ENCODE data around the gene DNAJC18.

DNAJC18 gene

GRCh38 chr5:139383275-139383992 is 55.9 kb downstream of the DNAJC18 start, which contains the start of gene SLC23A1:
Gene SLC23A1 (minus strand): TSS chr5:139383297. CDS start chr5:139383253, 44 bp downstream.
- Mint-ChIP-seq H3K27me3 (no peaks in the 10 kb centered on the region), H3K27ac (ENCODE audit: low read depth) (peak within 1 kb of the TSS; percentile 92), H3K4me3 (no peak within 1 kb of the TSS), H3K36me3 (ENCODE audit: insufficient read depth) (peaks cover 8% of the 10 kb centered on the region), H3K4me1 (peaks cover 24% of the 10 kb centered on the region), H3K9me3 (no peaks in the 10 kb centered on the region)
- ATAC-seq (replicated peaks; ENCODE audit: extremely low read depth, poor library complexity, severe bottlenecking): no peak
- DNase-seq (ENCODE audit: low spot score in 2 of 2): no peak

GRCh38 chr5:139382807-139383206 is 56.5 kb downstream of the DNAJC18 start:
- Mint-ChIP-seq H3K36me3 (ENCODE audit: insufficient read depth) (peaks cover 6% of the 10 kb centered on the region), H3K27ac (ENCODE audit: low read depth) (no peak overlapping the region), H3K4me3 (no peak overlapping the region), H3K9me3 (no peaks in the 10 kb centered on the region), H3K4me1 (peaks cover 24% of the 10 kb centered on the region), H3K27me3 (no peaks in the 10 kb centered on the region)
- DNase-seq (ENCODE audit: low spot score in 2 of 2): no peak
- ATAC-seq (replicated peaks; ENCODE audit: extremely low read depth, poor library complexity, severe bottlenecking): no peak

- peaks cover 6% of the 10 kb centered on the region for H3K36me3 Mint-ChIP-seq (ENCODE audit: insufficient read depth)
Observed at GRCh38 chr5:139381837-139382761, 57.2 kb downstream of the DNAJC18 start.

GRCh38 chr5:139379626-139380449 is 59.5 kb downstream of the DNAJC18 start:
- DNase-seq (ENCODE audit: low spot score in 2 of 2) (no peak), ATAC-seq (replicated peaks; ENCODE audit: extremely low read depth, poor library complexity, severe bottlenecking) (no peak)
- no peaks in the 10 kb centered on the region for H3K27me3 Mint-ChIP-seq
- H3K4me1 Mint-ChIP-seq: peaks cover 7% of the 10 kb centered on the region
- H3K36me3 Mint-ChIP-seq (ENCODE audit: insufficient read depth): peaks cover 5% of the 10 kb centered on the region
- H3K4me3 Mint-ChIP-seq: no peak overlapping the region
- no peak overlapping the region for H3K27ac Mint-ChIP-seq (ENCODE audit: low read depth)
- no peaks in the 10 kb centered on the region for H3K9me3 Mint-ChIP-seq

More at GRCh38 chr5:139381837-139382761, 57.2 kb downstream of the DNAJC18 start:
- no peaks in the 10 kb centered on the region for H3K9me3 Mint-ChIP-seq
- no peaks in the 10 kb centered on the region for H3K27me3 Mint-ChIP-seq
- DNase-seq (ENCODE audit: low spot score in 2 of 2) (no peak), ATAC-seq (replicated peaks; ENCODE audit: extremely low read depth, poor library complexity, severe bottlenecking) (no peak)
- H3K27ac Mint-ChIP-seq (ENCODE audit: low read depth): no peak overlapping the region
- H3K4me3 Mint-ChIP-seq: no peak overlapping the region
- H3K4me1 Mint-ChIP-seq: peaks cover 24% of the 10 kb centered on the region

GRCh38 chr5:139378941-139379361 is 60.4 kb downstream of the DNAJC18 start:
- H3K27me3 Mint-ChIP-seq: no peaks in the 10 kb centered on the region
- H3K4me3 Mint-ChIP-seq: no peak overlapping the region
- no peak for DNase-seq (ENCODE audit: low spot score in 2 of 2)
- no peaks in the 10 kb centered on the region for H3K9me3 Mint-ChIP-seq
- ATAC-seq (replicated peaks; ENCODE audit: extremely low read depth, poor library complexity, severe bottlenecking): no peak
- H3K36me3 Mint-ChIP-seq (ENCODE audit: insufficient read depth): peaks cover 7% of the 10 kb centered on the region
- no peak overlapping the region for H3K27ac Mint-ChIP-seq (ENCODE audit: low read depth)
- H3K4me1 Mint-ChIP-seq: no peaks in the 10 kb centered on the region

GRCh38 chr5:139378101-139378825 is 61.1 kb downstream of the DNAJC18 start:
- DNase-seq (ENCODE audit: low spot score in 2 of 2) (no peak), ATAC-seq (replicated peaks; ENCODE audit: extremely low read depth, poor library complexity, severe bottlenecking) (no peak)
- H3K9me3 Mint-ChIP-seq: no peaks in the 10 kb centered on the region
- H3K4me1 Mint-ChIP-seq: no peaks in the 10 kb centered on the region
- no peaks in the 10 kb centered on the region for H3K27me3 Mint-ChIP-seq
- H3K36me3 Mint-ChIP-seq (ENCODE audit: insufficient read depth): peaks cover 9% of the 10 kb centered on the region
- no peak overlapping the region for H3K27ac Mint-ChIP-seq (ENCODE audit: low read depth)
- H3K4me3 Mint-ChIP-seq: no peak overlapping the region

GRCh38 chr5:139377226-139377625 is 62.1 kb downstream of the DNAJC18 start:
- no peaks in the 10 kb centered on the region for H3K4me1 Mint-ChIP-seq
- peak overlapping the region; percentile 49 for H3K27ac Mint-ChIP-seq (ENCODE audit: low read depth)
- DNase-seq (ENCODE audit: low spot score in 2 of 2) (no peak), ATAC-seq (replicated peaks; ENCODE audit: extremely low read depth, poor library complexity, severe bottlenecking) (no peak)
- no peaks in the 10 kb centered on the region for H3K27me3 Mint-ChIP-seq
- no peaks in the 10 kb centered on the region for H3K9me3 Mint-ChIP-seq
- H3K4me3 Mint-ChIP-seq: no peak overlapping the region
- peaks cover 11% of the 10 kb centered on the region for H3K36me3 Mint-ChIP-seq (ENCODE audit: insufficient read depth)

GRCh38 chr5:139376364-139376763 is 63.0 kb downstream of the DNAJC18 start:
- H3K36me3 Mint-ChIP-seq (ENCODE audit: insufficient read depth): peaks cover 15% of the 10 kb centered on the region
- no peak for DNase-seq (ENCODE audit: low spot score in 2 of 2)

GRCh38 chr5:139374909-139375308 is 64.4 kb downstream of the DNAJC18 start:
- Mint-ChIP-seq H3K9me3 (no peaks in the 10 kb centered on the region), H3K4me3 (no peak overlapping the region), H3K27ac (ENCODE audit: low read depth) (no peak overlapping the region), H3K36me3 (ENCODE audit: insufficient read depth) (peaks cover 18% of the 10 kb centered on the region), H3K4me1 (no peaks in the 10 kb centered on the region), H3K27me3 (no peaks in the 10 kb centered on the region)
- DNase-seq (ENCODE audit: low spot score in 2 of 2) (no peak), ATAC-seq (replicated peaks; ENCODE audit: extremely low read depth, poor library complexity, severe bottlenecking) (no peak)

More at GRCh38 chr5:139376364-139376763, 63.0 kb downstream of the DNAJC18 start:
- H3K4me3 Mint-ChIP-seq: no peak overlapping the region
- H3K27ac Mint-ChIP-seq (ENCODE audit: low read depth): no peak overlapping the region
- H3K27me3 Mint-ChIP-seq: no peaks in the 10 kb centered on the region
- no peaks in the 10 kb centered on the region for H3K9me3 Mint-ChIP-seq
- H3K4me1 Mint-ChIP-seq: no peaks in the 10 kb centered on the region
- ATAC-seq (replicated peaks; ENCODE audit: extremely low read depth, poor library complexity, severe bottlenecking): no peak

- no peaks in the 10 kb centered on the region for H3K9me3 Mint-ChIP-seq
- H3K36me3 Mint-ChIP-seq (ENCODE audit: insufficient read depth): peaks cover 37% of the 10 kb centered on the region
- H3K27ac Mint-ChIP-seq (ENCODE audit: low read depth): no peak overlapping the region
- H3K27me3 Mint-ChIP-seq: no peaks in the 10 kb centered on the region
- peaks cover 5% of the 10 kb centered on the region for H3K4me1 Mint-ChIP-seq
- DNase-seq (ENCODE audit: low spot score in 2 of 2): no peak
- ATAC-seq (replicated peaks; ENCODE audit: extremely low read depth, poor library complexity, severe bottlenecking): no peak
- H3K4me3 Mint-ChIP-seq: no peak overlapping the region
Observed at GRCh38 chr5:139371482-139372435, 67.6 kb downstream of the DNAJC18 start.

- ATAC-seq (replicated peaks; ENCODE audit: extremely low read depth, poor library complexity, severe bottlenecking) (no peak), DNase-seq (ENCODE audit: low spot score in 2 of 2) (no peak)
- H3K4me1 Mint-ChIP-seq: peaks cover 5% of the 10 kb centered on the region
- H3K27me3 Mint-ChIP-seq: no peaks in the 10 kb centered on the region
- no peak overlapping the region for H3K4me3 Mint-ChIP-seq
- no peaks in the 10 kb centered on the region for H3K9me3 Mint-ChIP-seq
- H3K27ac Mint-ChIP-seq (ENCODE audit: low read depth): no peak overlapping the region
- H3K36me3 Mint-ChIP-seq (ENCODE audit: insufficient read depth): peaks cover 58% of the 10 kb centered on the region
Observed at GRCh38 chr5:139369181-139369580, 70.1 kb downstream of the DNAJC18 start.
